NB4 (cell line): ENCODE data around the gene SLC6A18.

Experiments
- CTCF ChIP-seq: IDR thresholded peaks from one replicate; pipeline ENCODE4 v1.5.1; 2012; ENCODE audit warnings: low read depth, low read length
- MAX ChIP-seq: IDR thresholded peaks from 2 replicates; pipeline ENCODE4 v1.6.1; 2011; ENCODE audit warnings: low read depth, low read length
- MYC ChIP-seq: IDR thresholded peaks from 2 replicates; pipeline ENCODE4 v1.6.1; 2011; ENCODE audit warnings: low read depth, low read length
- POLR2A ChIP-seq: IDR thresholded peaks from 2 replicates; pipeline ENCODE4 v1.6.1; 2011; ENCODE audit warnings: mild to moderate bottlenecking; ENCODE audit not compliant: insufficient read length; ENCODE audit errors: extremely low read depth

DNA sequence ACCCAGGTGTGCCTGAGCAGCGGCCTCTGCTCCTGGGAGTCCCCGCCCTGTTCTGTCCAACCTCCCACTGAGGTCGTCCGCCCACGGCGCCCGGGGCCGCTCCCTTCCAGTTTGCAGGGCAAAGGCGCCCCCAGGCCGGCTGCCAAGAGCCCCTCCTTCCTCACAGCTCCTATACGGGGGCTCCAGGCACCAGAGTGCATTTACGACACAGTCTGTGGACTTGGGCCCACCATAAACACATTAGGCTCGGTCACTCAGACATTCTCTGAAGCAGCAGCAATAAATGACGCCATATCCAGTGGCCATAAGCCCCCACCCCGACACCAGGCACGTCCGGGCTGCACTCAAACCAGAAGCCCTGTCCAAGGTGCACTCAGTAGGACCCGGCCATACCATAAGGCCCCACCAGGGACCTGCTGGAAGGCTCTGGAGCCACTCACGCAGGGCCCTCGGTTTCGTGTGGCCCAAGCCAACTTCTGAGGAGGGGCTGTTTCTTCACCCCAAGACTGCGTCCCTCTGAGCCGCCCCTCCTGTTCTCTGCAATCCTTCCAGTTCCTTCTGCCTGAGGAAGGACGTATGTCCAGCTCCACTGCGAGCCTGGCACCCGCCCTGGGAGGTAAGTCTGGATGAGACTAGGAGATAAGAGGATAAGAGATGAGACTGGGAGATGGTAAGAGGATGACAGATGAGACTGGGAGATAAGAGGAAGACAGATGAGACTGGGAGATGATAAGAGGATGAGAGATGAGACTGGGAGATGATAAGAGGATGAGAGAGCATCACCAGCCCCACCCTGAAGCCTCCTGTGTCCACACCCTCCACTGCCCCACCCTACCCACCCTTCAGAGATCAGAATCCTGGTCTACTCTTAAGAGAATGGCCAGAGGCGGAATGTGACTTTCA, 26.7 kb downstream of the SLC6A18 start:
- no peak for TF ChIP-seq CTCF
- no peak for TF ChIP-seq POLR2A
- TF ChIP-seq MYC = no peak
- TF ChIP-seq MAX = no peak
